ENCODE measurements around the gene SRSF11.
"Not testable (repeated sequence)": the region's sequence is repeated elsewhere in the genome, so short reads cannot be mapped to it uniquely, and the experiment has no call there.

DNA sequence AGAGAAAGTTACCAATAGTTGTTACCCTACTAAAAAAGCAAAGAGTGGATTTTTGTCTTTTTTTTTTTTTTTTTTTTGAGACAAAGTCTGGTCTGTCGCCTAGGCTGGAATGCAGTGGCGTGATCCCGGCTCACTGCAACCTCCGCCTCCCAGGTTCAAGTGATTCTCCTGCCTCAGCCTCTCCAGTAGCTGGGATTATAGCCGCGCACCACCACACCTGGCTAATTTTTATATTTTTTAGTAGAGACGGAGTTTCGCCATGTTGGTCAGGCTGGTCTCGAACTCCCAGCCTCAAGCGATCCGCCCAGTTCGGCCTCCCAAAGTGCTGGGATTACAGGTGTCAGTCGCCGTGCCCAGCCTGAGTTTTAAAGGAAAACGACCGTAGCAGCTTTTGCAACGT lies 14.3 kb upstream of the SRSF11 start:
- TF ChIP-seq PATZ1 (CRISPR knock-in tag; IDR thresholded peaks at IDR 0.05; ENCODE audit: borderline replicate concordance); TOX (CRISPR knock-in tag; IDR thresholded peaks at IDR 0.05; ENCODE audit: borderline replicate concordance); PPARA (CRISPR knock-in tag; IDR thresholded peaks at IDR 0.05; ENCODE audit: borderline replicate concordance); ARNTL (CRISPR knock-in tag; IDR thresholded peaks at IDR 0.05; ENCODE audit: borderline replicate concordance, low read depth): not testable (repeated sequence)
- TF ChIP-seq, protein P1, sequence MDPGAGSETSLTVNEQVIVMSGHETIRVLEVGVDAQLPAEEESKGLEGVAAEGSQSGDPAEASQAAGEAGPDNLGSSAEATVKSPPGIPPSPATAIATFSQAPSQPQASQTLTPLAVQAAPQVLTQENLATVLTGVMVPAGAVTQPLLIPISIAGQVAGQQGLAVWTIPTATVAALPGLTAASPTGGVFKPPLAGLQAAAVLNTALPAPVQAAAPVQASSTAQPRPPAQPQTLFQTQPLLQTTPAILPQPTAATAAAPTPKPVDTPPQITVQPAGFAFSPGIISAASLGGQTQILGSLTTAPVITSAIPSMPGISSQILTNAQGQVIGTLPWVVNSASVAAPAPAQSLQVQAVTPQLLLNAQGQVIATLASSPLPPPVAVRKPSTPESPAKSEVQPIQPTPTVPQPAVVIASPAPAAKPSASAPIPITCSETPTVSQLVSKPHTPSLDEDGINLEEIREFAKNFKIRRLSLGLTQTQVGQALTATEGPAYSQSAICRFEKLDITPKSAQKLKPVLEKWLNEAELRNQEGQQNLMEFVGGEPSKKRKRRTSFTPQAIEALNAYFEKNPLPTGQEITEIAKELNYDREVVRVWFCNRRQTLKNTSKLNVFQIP (CRISPR knock-in tag; IDR thresholded peaks at IDR 0.05; ENCODE audit: borderline replicate concordance, low read depth) = not testable (repeated sequence)
